ENCODE data around the gene FUBP1.
A peak's percentile ranks its signal among the peaks of the same experiment; 100 is the strongest.
"Not testable (repeated sequence)": the region's sequence is repeated elsewhere in the genome, so short reads cannot be mapped to it uniquely, and the experiment has no call there.

Gene FUBP1

GRCh38 chr1:77986810-77987209 lies 7.9 kb upstream of the FUBP1 start:
- no peak for DNase-seq

GRCh38 chr1:77984629-77985028 lies 5.8 kb upstream of the FUBP1 start:
- no peak for DNase-seq

GRCh38 chr1:77983997-77984355 lies 5.1 kb upstream of the FUBP1 start:
- no peak for DNase-seq

GRCh38 chr1:77983352-77983996 lies 4.6 kb upstream of the FUBP1 start:
- DNase-seq: not testable (repeated sequence)

- DNase-seq: peak; percentile 90
These were observed 441 bp downstream of the FUBP1 start for GRCh38 chr1:77978293-77978968.

- no peak for DNase-seq
These were observed 931 bp downstream of the FUBP1 start for GRCh38 chr1:77977989-77978292.

- no peak for DNase-seq
These were observed 2.3 kb downstream of the FUBP1 start for GRCh38 chr1:77976433-77977076.

GRCh38 chr1:77975907-77976306 lies 3.0 kb downstream of the FUBP1 start:
- no peak for DNase-seq

- DNase-seq: peak; percentile 44
These were observed 3.5 kb downstream of the FUBP1 start for GRCh38 chr1:77975386-77975785.

GRCh38 chr1:77972080-77972479 lies 6.8 kb downstream of the FUBP1 start:
- DNase-seq: no peak

- peak; percentile 15 for DNase-seq
These were observed 8.7 kb downstream of the FUBP1 start for GRCh38 chr1:77970192-77970591.

GRCh38 chr1:77966291-77966690 lies 12.6 kb downstream of the FUBP1 start:
- no peak for DNase-seq

- no peak for DNase-seq
These were observed 17.5 kb downstream of the FUBP1 start for GRCh38 chr1:77961392-77961791.

GRCh38 chr1:77958850-77959249 lies 20.0 kb downstream of the FUBP1 start:
- no peak for DNase-seq

- DNase-seq: no peak
These were observed 20.5 kb downstream of the FUBP1 start for GRCh38 chr1:77958391-77958790.

GRCh38 chr1:77956464-77956863 lies 22.4 kb downstream of the FUBP1 start:
- no peak for DNase-seq

- no peak for DNase-seq
These were observed 23.2 kb downstream of the FUBP1 start for GRCh38 chr1:77955709-77956108.

GRCh38 chr1:77954521-77954920 lies 24.4 kb downstream of the FUBP1 start:
- peak; percentile 19 for DNase-seq

GRCh38 chr1:77953907-77954306 lies 25.0 kb downstream of the FUBP1 start:
- no peak for DNase-seq

- no peak for DNase-seq
These were observed 27.5 kb downstream of the FUBP1 start for GRCh38 chr1:77951328-77951727.

- no peak for DNase-seq
These were observed 28.0 kb downstream of the FUBP1 start for GRCh38 chr1:77950873-77951272.

- peak; percentile 31 for DNase-seq
These were observed 29.9 kb downstream of the FUBP1 start for GRCh38 chr1:77948841-77949424.

- no peak for DNase-seq
These were observed 33.5 kb downstream of the FUBP1 start for GRCh38 chr1:77945345-77945744.

All from fibroblast of skin of abdomen (primary cell).